HG02763 (cell line): Measurements from ENCODE around the gene PLPPR4.

Source experiments
- ATAC-seq: cut with Tn5 transposase; IDR thresholded peaks from one replicate; pipeline ENCODE4 v1.9.1; 2021; ENCODE audit warnings: mild to moderate bottlenecking, moderate library complexity; ENCODE audit not compliant: unreplicated experiment

The PLPPR4 gene

GRCh38 chr1:99334991-99335390 is 70.7 kb downstream of the PLPPR4 start:
- ATAC-seq, result no peak

- no peak for ATAC-seq
Measured at GRCh38 chr1:99347041-99347684, 82.9 kb downstream of the PLPPR4 start.

GRCh38 chr1:99348397-99349132 is 84.3 kb downstream of the PLPPR4 start:
- no peak for ATAC-seq

- ATAC-seq, result no peak
Measured at GRCh38 chr1:99352821-99353220, 88.5 kb downstream of the PLPPR4 start.

GRCh38 chr1:99358770-99359169 is 94.5 kb downstream of the PLPPR4 start:
- no peak for ATAC-seq
